GM12878 (cell line): Measurements from ENCODE around the gene PRM2. TPM values are rescaled to one million over a fixed set of nuclear protein-coding genes. Genes with fewer than 3 reads are reported as not detected.

ENCODE experiments used
- ATAC-seq: fragments of 200-7000 bp; cut with Tn5 transposase; 3 replicates; pipeline ENCODE4 v1.9.1; 2020; ENCODE audit warnings: mild to moderate bottlenecking, moderate library complexity
- BruUV-seq: library from RNA; stranded (reverse); fragments of 400-500 nt; replicated peaks from 2 replicates; lab custom pipeline; 2021; lab: Mats Ljungman, UMichigan
- CTCF ChIA-PET: fragments of 300-600 bp; sonication (Branson Sonifier 250); formaldehyde crosslinking; extraction: SDS; loops from one replicate; lab custom pipeline; 2021; ENCODE audit warnings: inconsistent platforms; lab: Yijun Ruan, JAX
- POLR2A ChIA-PET: fragments of 350-600 bp; formaldehyde crosslinking; extraction: SDS; loops from one replicate; lab custom pipeline; 2021; ENCODE audit warnings: inconsistent platforms; lab: Charles Lee
- RAD21 ChIA-PET: fragments of 300-600 bp; sonication (Branson Sonifier 250); formaldehyde crosslinking; loops from one replicate; lab custom pipeline; 2023; ENCODE audit warnings: antibody characterized with exemption; ENCODE audit not compliant: unreplicated experiment; lab: Charles Lee
- SMC1A ChIA-PET: fragments of 300-600 bp; sonication (Branson Sonifier 250); formaldehyde crosslinking; loops from one replicate; lab custom pipeline; 2023; ENCODE audit not compliant: unreplicated experiment, uncharacterized antibody; lab: Charles Lee
- DNase-seq: peaks from one replicate; pipeline ENCODE4 v3.0.0-alpha.2; 2011; ENCODE audit warnings: low read depth, low spot score
- FAIRE-seq: peaks from 3 replicates; lab custom pipeline; 2011; peaks lifted over from hg19 to GRCh38; lab: Jason Lieb, UNC
- H2AFZ ChIP-seq: 2 replicates; pipeline ENCODE4 v1.6.0; 2011; ENCODE audit warnings: low read depth, low read length, control low read depth; ENCODE audit not compliant: control insufficient read depth
- H3K27ac ChIP-seq: 2 replicates; pipeline ENCODE4 v1.5.1; 2011; ENCODE audit warnings: control low read depth; ENCODE audit not compliant: control insufficient read depth, insufficient read depth
- H3K27me3 ChIP-seq, 2 experiments: replicated peaks in 1 of 2; 2 replicates each; pipeline versions ENCODE4 v1.6.0 to v1.6.1; 2011; ENCODE audit warnings: low read length in 1 of 2; ENCODE audit not compliant: control insufficient read depth in 2 of 2, insufficient read depth in 2 of 2
- H3K36me3 ChIP-seq, 2 experiments: 2 replicates each; pipeline ENCODE4 v1.5.1; 2011; ENCODE audit warnings: low read length in 1 of 2; ENCODE audit not compliant: control insufficient read depth in 2 of 2, insufficient read depth in 2 of 2
- H3K4me1 ChIP-seq: 2 replicates; pipeline ENCODE4 v1.6.1; 2011; ENCODE audit warnings: mild to moderate bottlenecking, low read length, moderate library complexity, mixed read lengths; ENCODE audit not compliant: control insufficient read depth, insufficient read depth
- H3K4me2 ChIP-seq: 2 replicates; pipeline ENCODE4 v1.6.0; 2011; ENCODE audit warnings: control low read depth; ENCODE audit not compliant: control insufficient read depth, insufficient read depth
- H3K4me3 ChIP-seq: fragments of 200-600 bp; sonication (generic); 2 replicates; pipeline ENCODE4 v1.5.1; 2016
- H3K79me2 ChIP-seq: 2 replicates; pipeline ENCODE4 v1.6.0; 2011; ENCODE audit warnings: low read length; ENCODE audit not compliant: control insufficient read depth, insufficient read depth
- H3K9ac ChIP-seq: 2 replicates; pipeline ENCODE4 v1.8.0; 2011; ENCODE audit warnings: low read length, control low read depth, mixed read lengths; ENCODE audit not compliant: control insufficient read depth, insufficient read depth
- H3K9me3 ChIP-seq: replicated peaks from 3 replicates; pipeline ENCODE4 v1.5.1; 2011; ENCODE audit warnings: mild to moderate bottlenecking, low read length; ENCODE audit not compliant: control insufficient read depth, insufficient read depth
- H4K20me1 ChIP-seq: 2 replicates; pipeline ENCODE4 v1.6.0; 2011; ENCODE audit not compliant: control insufficient read depth, insufficient read depth
- BCL3 ChIP-seq: IDR thresholded peaks from 2 replicates; pipeline ENCODE4 v1.6.1; 2011; ENCODE audit warnings: borderline replicate concordance, low read depth, mild to moderate bottlenecking, moderate library complexity, low read length; ENCODE audit not compliant: insufficient read depth, poor library complexity, severe bottlenecking
- CBFB ChIP-seq: IDR thresholded peaks from 2 replicates; pipeline ENCODE4 v1.6.1; 2016; ENCODE audit warnings: antibody characterized with exemption, low read depth
- CREM ChIP-seq: IDR thresholded peaks from 2 replicates; pipeline ENCODE4 v1.6.1; 2014; ENCODE audit warnings: antibody characterized with exemption, low read depth
- DPF2 ChIP-seq: fragments of 450-650 bp; IDR thresholded peaks from 2 replicates; pipeline ENCODE4 v1.6.1; 2017; ENCODE audit warnings: mild to moderate bottlenecking
- EP300 ChIP-seq, 2 experiments: fragments of 150-350 bp in 1 of 2; IDR thresholded peaks; 2 replicates each; pipeline ENCODE4 v1.6.1; 2011 to 2012; ENCODE audit warnings: low read depth in 2 of 2, low read length in 2 of 2, borderline replicate concordance in 1 of 2, improper control_type of control experiment in 1 of 2, inconsistent platforms in 1 of 2; ENCODE audit not compliant: control insufficient read depth in 1 of 2
- FOS ChIP-seq: IDR thresholded peaks from 3 replicates; pipeline ENCODE4 v1.6.1; 2011; ENCODE audit warnings: borderline replicate concordance; ENCODE audit not compliant: insufficient read length; ENCODE audit errors: extremely low read depth
- GATAD2B ChIP-seq: fragments of 450-650 bp; conservative IDR thresholded peaks from 2 replicates; pipeline ENCODE4 v1.6.1; 2017; ENCODE audit warnings: low read depth, mild to moderate bottlenecking, moderate library complexity
- HDAC6 ChIP-seq: fragments of 200-600 bp; sonication (generic); IDR thresholded peaks from one replicate; pipeline ENCODE4 v1.8.0; 2017; ENCODE audit warnings: antibody characterized with exemption; ENCODE audit not compliant: unreplicated experiment
- IKZF1 ChIP-seq: fragments of 450-650 bp; conservative IDR thresholded peaks from 2 replicates; pipeline ENCODE4 v1.6.1; 2017; ENCODE audit warnings: antibody characterized with exemption, mild to moderate bottlenecking
- IKZF2 ChIP-seq, 2 experiments: fragments of 450-650 bp; IDR thresholded peaks; 2 replicates each; pipeline ENCODE4 v1.6.1; 2017; ENCODE audit warnings: mild to moderate bottlenecking in 2 of 2, moderate library complexity in 2 of 2
- MTA2 ChIP-seq: fragments of 450-650 bp; IDR thresholded peaks from 2 replicates; pipeline ENCODE4 v1.6.1; 2016; ENCODE audit warnings: low read depth, mild to moderate bottlenecking, moderate library complexity
- MYB ChIP-seq: fragments of 150-350 bp; IDR thresholded peaks from 2 replicates; pipeline ENCODE4 v1.6.1; 2014; ENCODE audit warnings: mild to moderate bottlenecking, low read depth, low read length, borderline replicate concordance
- NFIC ChIP-seq: IDR thresholded peaks from 2 replicates; pipeline ENCODE4 v1.6.1; 2012; ENCODE audit warnings: low read depth, mild to moderate bottlenecking, inconsistent platforms, low read length, moderate library complexity
- NFYB ChIP-seq: IDR thresholded peaks from 2 replicates; pipeline ENCODE4 v1.6.1; 2011; ENCODE audit warnings: low read depth, mild to moderate bottlenecking, low read length, improper control_type of control experiment, moderate library complexity; ENCODE audit not compliant: insufficient read depth
- NR2F1 ChIP-seq: fragments of 450-650 bp; conservative IDR thresholded peaks from 2 replicates; pipeline ENCODE4 v1.6.1; 2017; ENCODE audit warnings: mild to moderate bottlenecking
- RB1 ChIP-seq: fragments of 450-650 bp; formaldehyde crosslinking; IDR thresholded peaks from 2 replicates; pipeline ENCODE4 v1.6.1; 2017; ENCODE audit warnings: mild to moderate bottlenecking, borderline replicate concordance
- RUNX3 ChIP-seq: IDR thresholded peaks from 2 replicates; pipeline ENCODE4 v1.6.1; 2012; ENCODE audit warnings: low read length, inconsistent platforms
- SIX5 ChIP-seq: IDR thresholded peaks from 2 replicates; pipeline ENCODE4 v1.6.1; 2011; ENCODE audit warnings: mild to moderate bottlenecking, low read depth, low read length, moderate library complexity; ENCODE audit not compliant: severe bottlenecking
- SP1 ChIP-seq: IDR thresholded peaks from one replicate; pipeline ENCODE4 v1.6.1; 2011; ENCODE audit warnings: low read depth, low read length
- SPI1 ChIP-seq: IDR thresholded peaks from 2 replicates; pipeline ENCODE4 v1.6.1; 2011; ENCODE audit warnings: low read depth, mild to moderate bottlenecking, low read length, moderate library complexity, borderline replicate concordance; ENCODE audit not compliant: insufficient read depth
- ZNF274 ChIP-seq: IDR thresholded peaks from one replicate; pipeline ENCODE4 v1.8.0; 2011; ENCODE audit not compliant: insufficient read length, insufficient read depth
- WGBS: methylation state at CpG from one replicate; pipeline ENCODE4 v1.1.6; 2016; ENCODE audit warnings: low lambda C conversion rate; ENCODE audit not compliant: insufficient replicate concordance, insufficient coverage; ENCODE audit errors: missing lambda C conversion rate; 5-methylcytosine and 5-hydroxymethylcytosine counted together
- in situ Hi-C: fragments of 300-500 bp; cut with MboI; formaldehyde crosslinking; loops from 9 replicates; pipeline ENCODE4 v1.14.3; 2018; ENCODE audit warnings: mixed read lengths
- intact Hi-C: fragments of 100-400 bp; cut with micrococcal nuclease; formaldehyde crosslinking; loops from one replicate; pipeline ENCODE4 v1.14.2; 2022; ENCODE audit not compliant: unreplicated experiment
- polyA plus RNA-seq, 11 experiments: library from polyadenylated mRNA; depleted of rRNA in 4 of 11; unstranded in 6 of 11; stranded (reverse) in 5 of 11; fragments of >200 nt; fragmentation: Nextera tagmentation in 4 of 11; fragmentation: Illumina TruSeq in 1 of 11; extraction: Ambion mirVana in 4 of 11; extraction: Trizol in 1 of 11; gene quantifications; 1 replicate in 1 of 11; 2 replicates in 10 of 11; pipeline versions ENCODE4 v1.2.1 to v1.2.3, GENCODE V29; 2011 to 2016; ENCODE audit warnings: inconsistent platforms in 2 of 11, missing spikeins in 2 of 11, low read depth in 1 of 11
- total RNA-seq, 4 experiments: library from RNA; depleted of rRNA in 3 of 4; stranded (reverse); fragments of >200 nt in 3 of 4; fragmentation: Illumina TruSeq in 1 of 4; extraction: Trizol in 1 of 4; gene quantifications; 2 replicates each; pipeline versions ENCODE4 v1.2.1 to v1.2.3, GENCODE V29; 2013 to 2021

The PRM2 gene
- total and polyA plus RNA-seq, 10 of the 15 experiments (the other 5 are each of a cell fraction or from before 2014, with no cell fraction given): not detected

GRCh38 chr16:11297492-11298142, 21.3 kb upstream of the PRM2 start (continued):
- peak; percentile 91 to 96 for TF ChIP-seq IKZF2 (IDR thresholded peaks at IDR 0.05)

- ChIA-PET CTCF (interaction anchor here (0.8 to 7.4 kb wide), 16 partner anchors 10 to 343 kb away, joined by 3 to 104 read pairs (median 6); partner anchors contain the start of gene SOCS1), RAD21 (interaction anchor here (0.9 to 6.8 kb wide), 18 partner anchors 11 to 348 kb away, joined by 3 to 206 read pairs (median 22); partner anchors contain the start of genes PRM2 and SOCS1), POLR2A (interaction anchor here (0.5 to 6.0 kb wide), 13 partner anchors 9 to 347 kb away, joined by 3 to 85 read pairs (median 5); partner anchors contain the start of gene SOCS1), SMC1A (interaction anchor here (0.7 to 8.4 kb wide), 26 partner anchors 8 to 349 kb away, joined by 3 to 194 read pairs (median 4); partner anchors contain the start of genes PRM3 and SOCS1)
- FAIRE-seq (peak; percentile 52), ATAC-seq (peak; percentile 44), DNase-seq (peak; percentile 35)
- in situ Hi-C loops (no loop called here), intact Hi-C loops (loop anchor here (1.0 to 5.0 kb wide), 4 partner anchors 42 to 220 kb away; no protein-coding TSS in a partner anchor)
- no TSS peak for BruUV-seq
- WGBS: 51% methylated on average over 10 of the region's 10 CpGs
- peak overlapping the region; percentile 91 for H3K27ac ChIP-seq
- H3K79me2 ChIP-seq: no peaks in the 10 kb centered on the region; the same call in 1 of the 2 replicates
- H3K27me3 ChIP-seq: no peaks in the 10 kb centered on the region
- H3K9ac ChIP-seq: peak overlapping the region; percentile 69
- peak overlapping the region; percentile 19 for H2AFZ ChIP-seq
- 0 out of 2 replicates have a peak overlapping the region, but pooled peaks have one; percentile 30 for H3K4me3 ChIP-seq
- H3K9me3 ChIP-seq: no peaks in the 10 kb centered on the region
- no peaks in the 10 kb centered on the region for H4K20me1 ChIP-seq
- H3K4me1 ChIP-seq: peaks cover 53% of the 10 kb centered on the region
- H3K4me2 ChIP-seq: peak overlapping the region; percentile 89
- no peaks in the 10 kb centered on the region for H3K36me3 ChIP-seq
- no peak for TF ChIP-seq IKZF1
- no peak for TF ChIP-seq BCL3
- TF ChIP-seq CBFB: no peak
- TF ChIP-seq NFYB: no peak
- TF ChIP-seq CREM: 0 out of 2 replicates have a peak, but pooled peaks have one; percentile 69
- no peak for TF ChIP-seq ZNF274
- TF ChIP-seq HDAC6: no peak
- TF ChIP-seq MTA2: no peak
- TF ChIP-seq EP300 (IDR thresholded peaks at IDR 0.05; ENCODE audit: borderline replicate concordance in 1 of 2, control insufficient read depth in 1 of 2, low read depth in 2 of 2, low read length in 2 of 2): no peak
- TF ChIP-seq SIX5: no peak
- TF ChIP-seq RB1: no peak
- no peak for TF ChIP-seq FOS
- no peak for TF ChIP-seq MYB
- TF ChIP-seq NR2F1: no peak
- TF ChIP-seq GATAD2B: no peak
- TF ChIP-seq SP1: peak; percentile 15
- no peak for TF ChIP-seq RUNX3
- TF ChIP-seq SPI1: no peak
- TF ChIP-seq NFIC: no peak
- TF ChIP-seq DPF2: no peak
Measured at GRCh38 chr16:11296706-11297491, 20.6 kb upstream of the PRM2 start.
